SK-N-SH (cell line): ENCODE results near the gene CACNA2D3. TPM values are rescaled to one million over a fixed set of nuclear protein-coding genes. Genes with fewer than 3 reads are reported as not detected.

Experiments used
- CTCF ChIA-PET: fragments of 300-600, 350-600 bp; formaldehyde crosslinking; extraction: SDS; loops from one replicate; lab custom pipeline; 2021; lab: Yijun Ruan, JAX
- POLR2A ChIA-PET: fragments of 350-600 bp; sonication (Branson Sonifier 250); formaldehyde crosslinking; extraction: SDS; loops from one replicate; lab custom pipeline; 2020; ENCODE audit warnings: antibody characterized with exemption, inconsistent platforms; lab: Yijun Ruan, JAX
- DNase-seq: peaks from one replicate; pipeline ENCODE4 v3.0.0; 2012
- H2AFZ ChIP-seq: fragments of 200-600 bp; sonication (generic); 2 replicates; pipeline ENCODE4 v1.8.1; 2016; ENCODE audit warnings: antibody characterized with exemption, mild to moderate bottlenecking, low read depth
- H3F3A ChIP-seq: fragments of 200-600 bp; sonication (generic); replicated peaks from 2 replicates; pipeline ENCODE3; 2016; ENCODE audit warnings: antibody characterized with exemption, mild to moderate bottlenecking; ENCODE audit not compliant: insufficient read depth
- H3K27ac ChIP-seq, 2 experiments: fragments of 200-500 bp in 1 of 2; fragments of 200-600 bp in 1 of 2; sonication (Bioruptor generic) in 1 of 2; sonication (generic), shearing (Covaris generic) in 1 of 2; 2 replicates each; pipeline versions ENCODE4 v1.5.1 to v1.6.1; 2014 to 2016; ENCODE audit warnings: low read depth in 2 of 2, inconsistent platforms in 1 of 2, low read length in 1 of 2, mild to moderate bottlenecking in 1 of 2, mixed read lengths in 1 of 2
- H3K27me3 ChIP-seq: fragments of 200-600 bp; sonication (generic), shearing (Covaris generic); 2 replicates; pipeline ENCODE4 v1.6.1; 2016; ENCODE audit warnings: mixed run types; ENCODE audit not compliant: insufficient read depth
- H3K36me3 ChIP-seq, 2 experiments: fragments of 200-500 bp in 1 of 2; fragments of 200-600 bp in 1 of 2; sonication (Bioruptor generic) in 1 of 2; sonication (generic) in 1 of 2; replicated peaks in 1 of 2; 2 replicates each; pipeline versions ENCODE3 to v1.5.1; 2014 to 2016; ENCODE audit warnings: low read length in 1 of 2, mild to moderate bottlenecking in 1 of 2; ENCODE audit not compliant: insufficient read depth in 2 of 2, control insufficient read depth in 1 of 2
- H3K4me1 ChIP-seq, 2 experiments: fragments of 200-500 bp in 1 of 2; fragments of 200-600 bp in 1 of 2; sonication (Bioruptor generic) in 1 of 2; sonication (generic), shearing (Covaris generic) in 1 of 2; 2 replicates each; pipeline versions ENCODE4 v1.5.1 to v1.6.1; 2014 to 2016; ENCODE audit warnings: low read depth in 1 of 2, low read length in 1 of 2, mixed run types in 1 of 2; ENCODE audit not compliant: insufficient read depth in 2 of 2, control insufficient read depth in 1 of 2
- H3K4me2 ChIP-seq: fragments of 200-600 bp; sonication (generic), shearing (Covaris generic); 2 replicates; pipeline ENCODE4 v1.6.1; 2017; ENCODE audit warnings: mixed run types
- H3K4me3 ChIP-seq, 2 experiments: fragments of 200-500 bp in 1 of 2; fragments of 200-600 bp in 1 of 2; sonication (Bioruptor generic) in 1 of 2; sonication (generic), shearing (Covaris generic) in 1 of 2; 2 replicates each; pipeline versions ENCODE4 v1.5.1 to v1.8.1; 2014 to 2016; ENCODE audit warnings: low read depth in 2 of 2, inconsistent platforms in 1 of 2, low read length in 1 of 2, mild to moderate bottlenecking in 1 of 2, mixed read lengths in 1 of 2, moderate library complexity in 1 of 2
- H3K79me2 ChIP-seq: fragments of 200-600 bp; sonication (generic); 2 replicates; pipeline ENCODE4 v1.8.1; 2017; ENCODE audit warnings: mild to moderate bottlenecking; ENCODE audit not compliant: insufficient read depth
- H3K9ac ChIP-seq: fragments of 200-600 bp; sonication (generic); 2 replicates; pipeline ENCODE4 v1.6.1; 2017; ENCODE audit warnings: mixed run types
- H3K9me2 ChIP-seq: fragments of 200-600 bp; sonication (generic); 2 replicates; pipeline ENCODE4 v1.6.1; 2017; ENCODE audit warnings: mixed run types
- H3K9me3 ChIP-seq: fragments of 200-600 bp; sonication (generic); 2 replicates; pipeline ENCODE4 v1.6.1; 2017; ENCODE audit warnings: mixed run types, mild to moderate bottlenecking, moderate library complexity
- H4K20me1 ChIP-seq: fragments of 200-600 bp; sonication (generic); 2 replicates; pipeline ENCODE4 v1.6.1; 2017; ENCODE audit warnings: mild to moderate bottlenecking, mixed run types; ENCODE audit not compliant: insufficient read depth
- FOSL2 ChIP-seq: IDR thresholded peaks from 2 replicates; pipeline ENCODE4 v1.4.0; 2012; ENCODE audit warnings: low read depth, mild to moderate bottlenecking, moderate library complexity, borderline replicate concordance
- FOXJ3 ChIP-seq: sonication (generic); formaldehyde crosslinking; IDR thresholded peaks from 2 replicates; pipeline ENCODE4 v1.5.1; 2020; ENCODE audit warnings: mild to moderate bottlenecking, missing genetic modification reagents
- GABPA ChIP-seq: IDR thresholded peaks from 2 replicates; pipeline ENCODE4 v1.4.0; 2012; ENCODE audit warnings: low read depth, mild to moderate bottlenecking
- MXI1 ChIP-seq: IDR thresholded peaks from 2 replicates; pipeline ENCODE4 v1.6.1; 2012; ENCODE audit warnings: mild to moderate bottlenecking, low read depth, low read length, improper control_type of control experiment
- NFIC ChIP-seq: IDR thresholded peaks from 2 replicates; pipeline ENCODE4 v1.4.0; 2012; ENCODE audit warnings: borderline replicate concordance
- NRF1 ChIP-seq: IDR thresholded peaks from 2 replicates; pipeline ENCODE4 v1.6.1; 2012; ENCODE audit warnings: low read depth, mild to moderate bottlenecking, low read length
- RAD21 ChIP-seq: IDR thresholded peaks from 2 replicates; pipeline ENCODE4 v1.6.1; 2012; ENCODE audit warnings: mild to moderate bottlenecking, low read length
- RCOR1 ChIP-seq: fragments of 150-350 bp; IDR thresholded peaks from 2 replicates; pipeline ENCODE4 v1.6.1; 2017; ENCODE audit warnings: antibody characterized with exemption, low read length
- REST ChIP-seq: IDR thresholded peaks from 2 replicates; pipeline ENCODE4 v1.6.1; 2012; ENCODE audit warnings: mild to moderate bottlenecking, low read depth, low read length, moderate library complexity
- RFX5 ChIP-seq: IDR thresholded peaks from 2 replicates; pipeline ENCODE4 v1.6.1; 2012; ENCODE audit warnings: mild to moderate bottlenecking, improper control_type of control experiment, low read length
- RXRA ChIP-seq: IDR thresholded peaks from 2 replicates; pipeline ENCODE4 v1.4.0; 2012; ENCODE audit warnings: low read depth, mild to moderate bottlenecking, borderline replicate concordance
- SMC3 ChIP-seq: IDR thresholded peaks from 2 replicates; pipeline ENCODE4 v1.6.1; 2012; ENCODE audit warnings: low read depth, low read length, improper control_type of control experiment
- TCF12 ChIP-seq: IDR thresholded peaks from 2 replicates; pipeline ENCODE4 v1.4.0; 2012
- TEAD4 ChIP-seq: IDR thresholded peaks from 2 replicates; pipeline ENCODE4 v1.4.0; 2012; ENCODE audit warnings: mild to moderate bottlenecking, borderline replicate concordance; ENCODE audit not compliant: insufficient read depth
- USF2 ChIP-seq: fragments of 150-350 bp; IDR thresholded peaks from 2 replicates; pipeline ENCODE4 v1.6.1; 2017; ENCODE audit warnings: antibody characterized with exemption, low read length, low read depth, borderline replicate concordance
- WGBS: methylation state at CpG from one replicate; pipeline ENCODE4 v1.1.6; 2017; ENCODE audit warnings: low lambda C conversion rate; 5-methylcytosine and 5-hydroxymethylcytosine counted together
- polyA plus RNA-seq, 3 experiments: library from polyadenylated mRNA; depleted of rRNA; stranded (reverse); fragments of >200 nt; gene quantifications; 2 replicates each; pipeline ENCODE4 v1.2.3, GENCODE V29; 2012
- TF ChIP-seq, protein P1 (sequence below): IDR thresholded peaks from 2 replicates; pipeline ENCODE4 v1.4.0; 2012; ENCODE audit warnings: low read depth, borderline replicate concordance
- TF ChIP-seq, protein P2 (sequence below): IDR thresholded peaks from 2 replicates; pipeline ENCODE4 v1.4.0; 2012; ENCODE audit warnings: low read depth
- TF ChIP-seq, protein P3 (sequence below): fragments of 200-600 bp; sonication (generic); IDR thresholded peaks from 2 replicates; pipeline ENCODE4 v1.6.1; 2017; ENCODE audit warnings: antibody characterized with exemption, mild to moderate bottlenecking, moderate library complexity

Gene CACNA2D3
- polyA plus RNA-seq, 1 of the 3 experiments (the other 2 are of a cell fraction) = 0.15 TPM

- 25% methylated on average over 1 of the region's 1 CpG for WGBS
- Histone ChIP-seq H3K27me3 (no peaks in the 10 kb centered on the region), H3K9me2 (no peaks in the 10 kb centered on the region), H3K4me3 (no peak overlapping the region), H3K9me3 (no peaks in the 10 kb centered on the region), H4K20me1 (no peaks in the 10 kb centered on the region), H3K79me2 (no peaks in the 10 kb centered on the region), H3K27ac (no peak overlapping the region), H3K36me3 (no peaks in the 10 kb centered on the region), H3K4me2 (no peak overlapping the region), H3K9ac (no peak overlapping the region), H3K4me1 (peaks cover 0 to 22% of the 10 kb centered on the region in 2 experiments; a peak in 2 of 4 replicates), H3F3A (no peaks in the 10 kb centered on the region), H2AFZ (no peak overlapping the region)
- DNase-seq = no peak
- CTCF ChIA-PET = interaction anchor here (0.6 to 1.7 kb wide), 4 partner anchors 10 to 1362 kb away, joined by 3 to 4 read pairs (median 3); no protein-coding TSS in a partner anchor
- POLR2A ChIA-PET = no interaction called here
- TF ChIP-seq REST (no peak), GABPA (no peak), RXRA (no peak)
These were observed 614.1 kb downstream of the CACNA2D3 start for GRCh38 chr3:54736459-54736858.

- POLR2A ChIA-PET = no interaction called here
- H4K20me1 ChIP-seq = no peaks in the 10 kb centered on the region
- H2AFZ ChIP-seq = no peak overlapping the region
- 0% methylated on average over 1 of the region's 1 CpG for WGBS
- no peaks in the 10 kb centered on the region for H3K36me3 ChIP-seq
- TF ChIP-seq, protein P1, sequence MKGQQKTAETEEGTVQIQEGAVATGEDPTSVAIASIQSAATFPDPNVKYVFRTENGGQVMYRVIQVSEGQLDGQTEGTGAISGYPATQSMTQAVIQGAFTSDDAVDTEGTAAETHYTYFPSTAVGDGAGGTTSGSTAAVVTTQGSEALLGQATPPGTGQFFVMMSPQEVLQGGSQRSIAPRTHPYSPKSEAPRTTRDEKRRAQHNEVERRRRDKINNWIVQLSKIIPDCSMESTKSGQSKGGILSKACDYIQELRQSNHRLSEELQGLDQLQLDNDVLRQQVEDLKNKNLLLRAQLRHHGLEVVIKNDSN = no peak
- TF ChIP-seq FOXJ3 (no peak), SMC3 (no peak), TEAD4 (no peak), RCOR1 (no peak), NFIC (no peak), RXRA (no peak), FOSL2 (no peak), RAD21 (no peak), RFX5 (no peak), MXI1 (no peak), TCF12 (no peak), NRF1 (no peak), USF2 (no peak)
- TF ChIP-seq, protein P2, sequence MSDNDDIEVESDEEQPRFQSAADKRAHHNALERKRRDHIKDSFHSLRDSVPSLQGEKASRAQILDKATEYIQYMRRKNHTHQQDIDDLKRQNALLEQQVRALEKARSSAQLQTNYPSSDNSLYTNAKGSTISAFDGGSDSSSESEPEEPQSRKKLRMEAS = no peak
- TF ChIP-seq, protein P3, sequence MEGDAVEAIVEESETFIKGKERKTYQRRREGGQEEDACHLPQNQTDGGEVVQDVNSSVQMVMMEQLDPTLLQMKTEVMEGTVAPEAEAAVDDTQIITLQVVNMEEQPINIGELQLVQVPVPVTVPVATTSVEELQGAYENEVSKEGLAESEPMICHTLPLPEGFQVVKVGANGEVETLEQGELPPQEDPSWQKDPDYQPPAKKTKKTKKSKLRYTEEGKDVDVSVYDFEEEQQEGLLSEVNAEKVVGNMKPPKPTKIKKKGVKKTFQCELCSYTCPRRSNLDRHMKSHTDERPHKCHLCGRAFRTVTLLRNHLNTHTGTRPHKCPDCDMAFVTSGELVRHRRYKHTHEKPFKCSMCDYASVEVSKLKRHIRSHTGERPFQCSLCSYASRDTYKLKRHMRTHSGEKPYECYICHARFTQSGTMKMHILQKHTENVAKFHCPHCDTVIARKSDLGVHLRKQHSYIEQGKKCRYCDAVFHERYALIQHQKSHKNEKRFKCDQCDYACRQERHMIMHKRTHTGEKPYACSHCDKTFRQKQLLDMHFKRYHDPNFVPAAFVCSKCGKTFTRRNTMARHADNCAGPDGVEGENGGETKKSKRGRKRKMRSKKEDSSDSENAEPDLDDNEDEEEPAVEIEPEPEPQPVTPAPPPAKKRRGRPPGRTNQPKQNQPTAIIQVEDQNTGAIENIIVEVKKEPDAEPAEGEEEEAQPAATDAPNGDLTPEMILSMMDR = no peak
- TF ChIP-seq, all 33 proteins: peak for 0
- no peak overlapping the region for H3K9ac ChIP-seq
- DNase-seq = no peak
- H3K9me2 ChIP-seq = no peaks in the 10 kb centered on the region
- no peak overlapping the region for H3K4me3 ChIP-seq
- H3K4me1 ChIP-seq = no peaks in the 10 kb centered on the region
- no peaks in the 10 kb centered on the region for H3K27me3 ChIP-seq
- H3K79me2 ChIP-seq = no peaks in the 10 kb centered on the region
- no peak overlapping the region for H3K27ac ChIP-seq
- no peaks in the 10 kb centered on the region for H3F3A ChIP-seq
- no peaks in the 10 kb centered on the region for H3K9me3 ChIP-seq
- CTCF ChIA-PET = no interaction called here
- H3K4me2 ChIP-seq = no peak overlapping the region
These were observed 621.4 kb downstream of the CACNA2D3 start for GRCh38 chr3:54743755-54744154.
